ENCODE results near the gene OR2V1. TPM values are rescaled to one million over a fixed set of nuclear protein-coding genes. Genes with fewer than 3 reads are reported as not detected.
A peak's percentile ranks its signal among the peaks of the same experiment; 100 is the strongest.
"Not testable (repeated sequence)": the region's sequence is repeated elsewhere in the genome, so short reads cannot be mapped to it uniquely, and the experiment has no call there.

The OR2V1 gene
- total and polyA plus RNA-seq, 7 experiments from 2014 or later: not detected

DNA sequence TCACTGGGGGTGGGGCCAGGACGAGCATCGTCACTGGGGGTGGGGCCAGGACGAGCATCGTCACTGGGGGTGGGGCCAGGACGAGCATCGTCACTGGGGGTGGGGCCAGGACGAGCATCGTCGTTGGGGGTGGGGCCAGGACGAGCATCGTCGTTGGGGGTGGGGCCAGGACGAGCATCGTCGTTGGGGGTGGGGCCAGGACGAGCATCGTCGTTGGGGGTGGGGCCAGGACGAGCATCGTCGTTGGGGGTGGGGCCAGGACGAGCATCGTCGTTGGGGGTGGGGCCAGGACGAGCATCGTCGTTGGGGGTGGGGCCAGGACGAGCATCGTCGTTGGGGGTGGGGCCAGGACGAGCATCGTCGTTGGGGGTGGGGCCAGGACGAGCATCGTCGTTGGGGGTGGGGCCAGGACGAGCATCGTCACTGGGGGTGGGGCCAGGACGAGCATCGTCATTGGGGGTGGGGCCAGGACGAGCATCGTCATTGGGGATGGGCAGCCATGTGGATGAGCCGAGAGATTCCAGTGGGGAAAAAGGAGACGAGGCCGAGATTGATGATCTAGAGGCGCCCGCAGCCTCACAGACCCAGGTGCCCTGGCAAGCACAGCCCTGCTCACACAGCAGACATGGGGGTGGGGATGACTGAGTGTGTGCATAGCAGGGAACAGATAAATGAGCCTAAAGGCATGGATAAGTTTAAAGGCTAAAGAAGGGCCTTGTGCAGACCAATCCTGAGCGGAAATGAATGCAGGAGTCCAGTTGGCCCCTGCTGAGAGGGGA, 30.0 kb upstream of the OR2V1 start:
- POLR2A ChIA-PET: interaction anchor here (1.0 kb wide), 1 partner anchor 101 kb away, joined by 3 read pairs; no protein-coding TSS in a partner anchor
- Histone ChIP-seq H3K4me3 (ENCODE audit: low read length) (peak overlapping the region; percentile 62), H3K27ac (ENCODE audit: low read depth, low read length) (peak overlapping the region; percentile 84), H3K4me1 (ENCODE audit: control insufficient read depth in 2 of 2, insufficient read depth in 2 of 2, low read length in 2 of 2) (peaks cover 15 to 19% of the 10 kb centered on the region in 2 donors)
- DNase-seq (peak; percentile 35 to 74 (median 61)), ATAC-seq (peak; percentile 26)
- not testable (repeated sequence) for H3K9me3 ChIP-seq (ENCODE audit: control insufficient read depth in 2 of 3, low read length in 3 of 3); H3K27me3 ChIP-seq (ENCODE audit: control insufficient read depth in 2 of 2, insufficient read depth in 2 of 2, low read length in 2 of 2); H3K36me3 ChIP-seq (ENCODE audit: control insufficient read depth in 2 of 3, insufficient read depth in 3 of 3, low read length in 3 of 3); H3K9me3 Mint-ChIP-seq; H3K36me3 Mint-ChIP-seq
- Mint-ChIP-seq H3K4me3 (peak overlapping the region; percentile 73 to 83 (median 78)), H3K27ac (peak overlapping the region in 8 of 9 donors; percentile 47 to 99 (median 96)), H3K4me1 (peaks cover 13 to 40% (median 34%) of the 10 kb centered on the region in 7 donors), H3K27me3 (peaks cover 0 to 32% (median 26%) of the 10 kb centered on the region in 5 donors)
- CTCF ChIA-PET: interaction anchor here (0.6 to 1.4 kb wide), 4 partner anchors 30 to 610 kb away, joined by 3 to 8 read pairs (median 4); no protein-coding TSS in a partner anchor
- intact Hi-C loops (cut with micrococcal nuclease): loop anchor here (1.0 to 2.0 kb wide), 4 partner anchors 28 to 358 kb away; partner anchors contain the start of gene MGAT1 (in 1 of the 2)

DNA sequence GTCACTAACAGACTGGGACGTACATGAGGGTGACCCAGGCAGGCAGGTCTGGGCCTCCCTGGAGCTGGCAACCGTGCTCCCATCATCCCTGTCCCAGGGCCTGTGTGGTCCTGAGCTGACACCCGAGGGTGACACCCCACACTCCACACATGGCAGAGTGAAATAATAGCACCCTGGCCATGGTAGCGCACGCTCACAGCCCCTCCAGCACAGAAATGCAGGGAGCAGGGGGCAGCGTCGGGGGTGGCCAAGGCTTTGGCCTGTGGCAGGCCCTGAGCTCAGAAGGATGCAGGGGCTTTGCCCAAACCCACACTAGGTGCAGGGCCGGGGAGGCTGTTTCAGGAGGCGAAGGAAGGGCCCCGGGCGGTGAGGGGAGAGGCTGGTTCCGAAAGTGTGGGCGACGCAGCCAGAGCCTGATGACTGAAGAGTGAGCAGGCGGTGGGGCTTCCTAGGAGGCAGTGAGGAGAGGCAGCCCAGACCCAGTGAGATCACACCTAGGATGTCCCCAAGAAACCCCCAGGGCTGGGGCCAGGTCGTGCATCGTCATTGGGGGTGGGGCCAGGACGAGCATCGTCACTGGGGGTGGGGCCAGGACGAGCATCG, 29.3 kb upstream of the OR2V1 start:
- peak overlapping the region; percentile 67 for H3K4me3 ChIP-seq (ENCODE audit: low read length)

DNA sequence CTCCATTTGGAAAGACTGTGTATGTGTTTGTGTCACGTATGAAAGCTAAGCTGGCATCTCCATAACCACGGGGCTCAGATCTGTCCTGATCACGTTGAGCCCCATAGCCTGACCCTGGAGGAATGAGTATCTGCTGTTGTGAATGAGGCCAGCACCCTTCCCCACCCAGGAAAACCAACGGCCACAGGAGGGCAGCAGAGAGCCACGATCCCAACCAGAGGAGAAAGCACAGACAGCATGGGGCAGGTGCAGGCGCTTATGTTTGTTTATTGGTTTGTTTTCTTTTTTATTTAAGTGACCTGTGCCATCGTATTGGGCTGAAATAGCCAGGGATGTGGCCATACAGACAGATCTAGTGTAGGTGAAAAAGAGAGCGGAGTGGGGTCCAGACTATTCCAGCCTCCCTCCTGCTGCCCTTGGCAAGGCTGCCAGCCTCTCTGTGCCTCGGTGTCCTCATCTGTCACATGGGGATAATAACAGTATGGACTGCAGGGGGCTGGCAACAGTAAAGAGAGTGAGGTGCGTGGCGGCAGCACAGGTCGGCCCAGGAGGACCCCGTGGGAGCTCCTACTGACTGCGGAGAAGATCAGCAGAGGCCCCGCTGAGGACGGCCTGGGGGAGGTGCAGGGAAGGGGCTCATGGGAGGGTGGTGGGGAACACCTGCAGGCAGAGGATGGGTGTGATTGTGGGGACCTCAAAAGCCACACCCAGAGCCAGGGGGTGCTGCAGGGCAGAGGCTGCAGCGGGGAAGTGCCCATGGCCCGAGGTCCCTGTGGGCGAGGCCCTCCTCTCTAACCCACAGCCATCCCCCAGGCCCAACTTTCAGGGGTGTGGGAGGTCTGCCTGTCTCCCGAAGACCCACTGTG, 28.6 kb upstream of the OR2V1 start:
- Mint-ChIP-seq H3K4me3 (peak overlapping the region; percentile 57 to 84 (median 74)), H3K27ac (peak overlapping the region; percentile 73 to 97 (median 94)), H3K9me3 (peaks cover 0 to 8% (median 0%) of the 10 kb centered on the region in 11 donors), H3K27me3 (peaks cover 0 to 31% (median 18%) of the 10 kb centered on the region in 5 donors), H3K36me3 (peaks cover 0 to 5% (median 0%) of the 10 kb centered on the region in 5 donors), H3K4me1 (peaks cover 13 to 33% (median 27%) of the 10 kb centered on the region in 7 donors)
- ChIA-PET CTCF (interaction anchor here (0.9 to 1.4 kb wide), 4 partner anchors 31 to 609 kb away, joined by 3 to 8 read pairs (median 4); no protein-coding TSS in a partner anchor), POLR2A (interaction anchor here (1.0 to 1.4 kb wide), 4 partner anchors 13 to 102 kb away, joined by 3 to 7 read pairs (median 6); no protein-coding TSS in a partner anchor)
- intact Hi-C loops (cut with micrococcal nuclease): loop anchor here (1.0 to 10.0 kb wide), 12 partner anchors 14 to 375 kb away; partner anchors contain the start of genes MGAT1 (in 1 of the 2), TRIM41 (in 1 of the 2) and ZFP62 (in 1 of the 2)
- Histone ChIP-seq H3K36me3 (ENCODE audit: control insufficient read depth in 2 of 3, insufficient read depth in 3 of 3, low read length in 3 of 3) (no peaks in the 10 kb centered on the region), H3K9me3 (ENCODE audit: control insufficient read depth in 2 of 3, low read length in 3 of 3) (no peaks in the 10 kb centered on the region), H3K27me3 (ENCODE audit: control insufficient read depth in 2 of 2, insufficient read depth in 2 of 2, low read length in 2 of 2) (no peaks in the 10 kb centered on the region), H3K4me3 (ENCODE audit: low read length) (peak overlapping the region; percentile 67), H3K27ac (ENCODE audit: low read depth, low read length) (peak overlapping the region; percentile 89), H3K4me1 (ENCODE audit: control insufficient read depth in 2 of 2, insufficient read depth in 2 of 2, low read length in 2 of 2) (peaks cover 15 to 19% of the 10 kb centered on the region in 2 donors)
- peak; percentile 79 to 95 (median 87) for DNase-seq
- peak; percentile 80 for ATAC-seq

More for the DNA sequence above, 29.3 kb upstream of the OR2V1 start:
- Histone ChIP-seq H3K27ac (ENCODE audit: low read depth, low read length) (peak overlapping the region; percentile 89), H3K36me3 (ENCODE audit: control insufficient read depth in 2 of 3, insufficient read depth in 3 of 3, low read length in 3 of 3) (no peaks in the 10 kb centered on the region), H3K4me1 (ENCODE audit: control insufficient read depth in 2 of 2, insufficient read depth in 2 of 2, low read length in 2 of 2) (peaks cover 15 to 19% of the 10 kb centered on the region in 2 donors), H3K27me3 (ENCODE audit: control insufficient read depth in 2 of 2, insufficient read depth in 2 of 2, low read length in 2 of 2) (no peaks in the 10 kb centered on the region), H3K9me3 (ENCODE audit: control insufficient read depth in 2 of 3, low read length in 3 of 3) (no peaks in the 10 kb centered on the region)
- Mint-ChIP-seq H3K9me3 (peaks cover 0 to 4% (median 0%) of the 10 kb centered on the region in 11 donors), H3K4me1 (peaks cover 13 to 34% (median 28%) of the 10 kb centered on the region in 7 donors), H3K36me3 (peaks cover 0 to 5% (median 0%) of the 10 kb centered on the region in 5 donors), H3K27ac (peak overlapping the region in 8 of 9 donors; percentile 83 to 96 (median 93)), H3K27me3 (peaks cover 0 to 32% (median 19%) of the 10 kb centered on the region in 5 donors), H3K4me3 (peak overlapping the region; percentile 62 to 84 (median 77))
- peak; percentile 93 for ATAC-seq
- peak; percentile 42 to 94 (median 77) for DNase-seq
- CTCF ChIA-PET: interaction anchor here (0.6 to 1.4 kb wide), 4 partner anchors 30 to 610 kb away, joined by 3 to 8 read pairs (median 4); no protein-coding TSS in a partner anchor
- intact Hi-C loops (cut with micrococcal nuclease): loop anchor here (1.0 to 2.0 kb wide), 4 partner anchors 29 to 357 kb away; partner anchors contain the start of gene MGAT1 (in 1 of the 2)
- POLR2A ChIA-PET: interaction anchor here (1.0 to 1.4 kb wide), 4 partner anchors 12 to 102 kb away, joined by 3 to 7 read pairs (median 6); no protein-coding TSS in a partner anchor

DNA sequence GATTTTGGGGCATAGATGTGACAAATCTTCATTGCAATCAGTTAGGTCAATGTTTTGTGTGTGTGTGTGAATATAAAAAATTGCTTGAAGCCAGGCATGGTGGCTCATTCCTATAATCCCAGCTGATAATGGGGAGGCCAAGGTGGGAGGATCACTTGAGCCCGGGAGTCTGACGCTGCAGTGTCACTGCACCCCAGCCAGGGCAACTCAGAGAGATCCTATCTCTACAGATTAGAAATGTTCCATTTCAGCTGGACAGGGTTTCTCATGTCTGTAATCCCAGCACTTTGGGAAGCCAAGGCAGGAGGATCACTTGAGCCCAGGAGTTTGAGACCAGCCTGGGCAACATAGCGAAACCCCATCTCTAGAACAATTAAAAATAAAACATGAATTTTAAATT, 27.9 kb upstream of the OR2V1 start:
- ChIA-PET POLR2A (no interaction called here), CTCF (interaction anchor here (1.0 kb wide), 1 partner anchor 405 kb away, joined by 3 read pairs; no protein-coding TSS in a partner anchor)
- no peaks in the 10 kb centered on the region for H3K9me3 ChIP-seq (ENCODE audit: control insufficient read depth in 2 of 3, low read length in 3 of 3)
- Mint-ChIP-seq H3K36me3 (peaks cover 0 to 4% (median 0%) of the 10 kb centered on the region in 5 donors), H3K27ac (peak overlapping the region in 4 of 9 donors; percentile 73 to 95 (median 88)), H3K4me3 (peak overlapping the region in 3 of 10 donors; percentile 58 to 83 (median 68)), H3K27me3 (peaks cover 0 to 25% (median 16%) of the 10 kb centered on the region in 5 donors), H3K9me3 (peaks cover 0 to 9% (median 0%) of the 10 kb centered on the region in 11 donors), H3K4me1 (peaks cover 11 to 34% (median 28%) of the 10 kb centered on the region in 7 donors)
- no peak overlapping the region for H3K4me3 ChIP-seq (ENCODE audit: low read length)
- DNase-seq: no peak
- intact Hi-C loops (cut with micrococcal nuclease): loop anchor here (1.0 to 10.0 kb wide), 8 partner anchors 14 to 375 kb away; partner anchors contain the start of genes TRIM41 (in 1 of the 2) and ZFP62 (in 1 of the 2)
- H3K27ac ChIP-seq (ENCODE audit: low read depth, low read length): no peak overlapping the region
- ATAC-seq: no peak
- no peaks in the 10 kb centered on the region for H3K27me3 ChIP-seq (ENCODE audit: control insufficient read depth in 2 of 2, insufficient read depth in 2 of 2, low read length in 2 of 2)
- H3K36me3 ChIP-seq (ENCODE audit: control insufficient read depth in 2 of 3, insufficient read depth in 3 of 3, low read length in 3 of 3): no peaks in the 10 kb centered on the region
- peaks cover 15 to 19% of the 10 kb centered on the region in 2 donors for H3K4me1 ChIP-seq (ENCODE audit: control insufficient read depth in 2 of 2, insufficient read depth in 2 of 2, low read length in 2 of 2)

DNA sequence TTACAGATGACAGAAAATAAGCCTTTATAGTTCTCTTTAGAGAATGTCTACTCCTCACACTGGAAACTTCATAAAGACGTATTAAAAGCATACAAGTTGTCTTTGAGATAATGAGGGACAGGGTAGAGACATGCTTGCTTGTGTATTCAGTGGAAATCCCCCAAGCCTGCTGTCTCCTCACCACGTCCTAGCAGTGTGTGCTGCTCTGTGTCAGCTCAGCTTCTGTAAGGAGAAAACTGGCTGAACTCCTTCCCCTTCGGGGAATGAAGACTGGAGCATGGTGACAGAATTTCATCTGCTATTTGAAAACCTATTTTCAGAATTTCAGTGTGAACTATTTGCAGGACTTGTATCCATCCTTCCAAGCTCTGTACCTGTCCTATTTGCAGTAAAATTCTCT, 25.8 kb upstream of the OR2V1 start:
- H3K4me1 Mint-ChIP-seq: peaks cover 6 to 22% (median 17%) of the 10 kb centered on the region in 7 donors
- ChIA-PET POLR2A (interaction anchor here (0.5 kb wide), 1 partner anchor 9 kb away, joined by 6 read pairs; no protein-coding TSS in a partner anchor), CTCF (interaction anchor here (0.6 kb wide), 1 partner anchor 107 kb away, joined by 3 read pairs; no protein-coding TSS in a partner anchor)
- intact Hi-C loops (cut with micrococcal nuclease): loop anchor here in 1 of 2 donors (10.0 kb wide), 1 partner anchor 292 kb away; the partner anchor contains the start of gene ZFP62
- Histone ChIP-seq H3K27ac (ENCODE audit: low read depth, low read length) (no peak overlapping the region), H3K9me3 (ENCODE audit: control insufficient read depth in 2 of 3, low read length in 3 of 3) (no peaks in the 10 kb centered on the region), H3K36me3 (ENCODE audit: control insufficient read depth in 2 of 3, insufficient read depth in 3 of 3, low read length in 3 of 3) (no peaks in the 10 kb centered on the region), H3K27me3 (ENCODE audit: control insufficient read depth in 2 of 2, insufficient read depth in 2 of 2, low read length in 2 of 2) (no peaks in the 10 kb centered on the region), H3K4me3 (ENCODE audit: low read length) (no peak overlapping the region), H3K4me1 (ENCODE audit: control insufficient read depth in 2 of 2, insufficient read depth in 2 of 2, low read length in 2 of 2) (peaks cover 15 to 17% of the 10 kb centered on the region in 2 donors)
- no peak overlapping the region for H3K4me3 Mint-ChIP-seq
- no peak overlapping the region for H3K27ac Mint-ChIP-seq
- peaks cover 0 to 23% (median 8%) of the 10 kb centered on the region in 5 donors for H3K27me3 Mint-ChIP-seq
- DNase-seq (no peak), ATAC-seq (peak; percentile 15)
- no peaks in the 10 kb centered on the region for H3K36me3 Mint-ChIP-seq
- peaks cover 0 to 8% (median 0%) of the 10 kb centered on the region in 11 donors for H3K9me3 Mint-ChIP-seq

Measured in naive thymus-derived CD4-positive, alpha-beta T cell (primary cell).